Measurements from ENCODE around the gene NME3. TPM values are rescaled to one million over a fixed set of nuclear protein-coding genes. Genes with fewer than 3 reads are reported as not detected.

The NME3 gene
- total and polyA plus RNA-seq, 10 of the 15 experiments (the other 5 are each of a cell fraction or from before 2014, with no cell fraction given): 0.61 to 55.5 (median 26.5) TPM

DNA sequence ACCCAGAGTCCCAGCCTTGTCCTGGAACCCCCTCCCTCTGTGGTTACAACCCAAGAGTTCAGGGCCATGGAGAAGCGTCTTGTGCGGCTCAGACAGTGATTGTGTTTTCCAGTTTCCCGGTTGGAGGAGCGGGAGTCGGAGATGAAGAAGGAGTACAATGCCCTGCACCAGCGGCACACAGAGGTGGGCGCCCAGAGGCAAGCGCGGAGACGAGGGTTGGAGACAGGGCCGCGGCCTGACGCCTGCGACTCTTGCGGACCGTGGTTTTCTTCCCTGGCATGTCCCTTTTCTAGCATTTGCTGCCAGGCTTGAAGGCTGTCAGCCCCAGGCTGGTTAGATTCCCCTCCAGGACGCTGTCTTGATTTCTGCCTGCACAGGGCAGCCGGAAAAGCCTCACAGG is 42.3 kb downstream of the NME3 start (continued):
- TF ChIP-seq, protein P1, sequence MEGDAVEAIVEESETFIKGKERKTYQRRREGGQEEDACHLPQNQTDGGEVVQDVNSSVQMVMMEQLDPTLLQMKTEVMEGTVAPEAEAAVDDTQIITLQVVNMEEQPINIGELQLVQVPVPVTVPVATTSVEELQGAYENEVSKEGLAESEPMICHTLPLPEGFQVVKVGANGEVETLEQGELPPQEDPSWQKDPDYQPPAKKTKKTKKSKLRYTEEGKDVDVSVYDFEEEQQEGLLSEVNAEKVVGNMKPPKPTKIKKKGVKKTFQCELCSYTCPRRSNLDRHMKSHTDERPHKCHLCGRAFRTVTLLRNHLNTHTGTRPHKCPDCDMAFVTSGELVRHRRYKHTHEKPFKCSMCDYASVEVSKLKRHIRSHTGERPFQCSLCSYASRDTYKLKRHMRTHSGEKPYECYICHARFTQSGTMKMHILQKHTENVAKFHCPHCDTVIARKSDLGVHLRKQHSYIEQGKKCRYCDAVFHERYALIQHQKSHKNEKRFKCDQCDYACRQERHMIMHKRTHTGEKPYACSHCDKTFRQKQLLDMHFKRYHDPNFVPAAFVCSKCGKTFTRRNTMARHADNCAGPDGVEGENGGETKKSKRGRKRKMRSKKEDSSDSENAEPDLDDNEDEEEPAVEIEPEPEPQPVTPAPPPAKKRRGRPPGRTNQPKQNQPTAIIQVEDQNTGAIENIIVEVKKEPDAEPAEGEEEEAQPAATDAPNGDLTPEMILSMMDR (IDR thresholded peaks at IDR 0.05 in 2 of 3, conservative IDR thresholded peaks at IDR 0.05 in 1 of 3; ENCODE audit: control insufficient read depth in 2 of 3, extremely low read depth in 1 of 3, insufficient read depth in 1 of 3, low read depth in 3 of 3, low read length in 3 of 3): no peak
- TF ChIP-seq, protein P2, sequence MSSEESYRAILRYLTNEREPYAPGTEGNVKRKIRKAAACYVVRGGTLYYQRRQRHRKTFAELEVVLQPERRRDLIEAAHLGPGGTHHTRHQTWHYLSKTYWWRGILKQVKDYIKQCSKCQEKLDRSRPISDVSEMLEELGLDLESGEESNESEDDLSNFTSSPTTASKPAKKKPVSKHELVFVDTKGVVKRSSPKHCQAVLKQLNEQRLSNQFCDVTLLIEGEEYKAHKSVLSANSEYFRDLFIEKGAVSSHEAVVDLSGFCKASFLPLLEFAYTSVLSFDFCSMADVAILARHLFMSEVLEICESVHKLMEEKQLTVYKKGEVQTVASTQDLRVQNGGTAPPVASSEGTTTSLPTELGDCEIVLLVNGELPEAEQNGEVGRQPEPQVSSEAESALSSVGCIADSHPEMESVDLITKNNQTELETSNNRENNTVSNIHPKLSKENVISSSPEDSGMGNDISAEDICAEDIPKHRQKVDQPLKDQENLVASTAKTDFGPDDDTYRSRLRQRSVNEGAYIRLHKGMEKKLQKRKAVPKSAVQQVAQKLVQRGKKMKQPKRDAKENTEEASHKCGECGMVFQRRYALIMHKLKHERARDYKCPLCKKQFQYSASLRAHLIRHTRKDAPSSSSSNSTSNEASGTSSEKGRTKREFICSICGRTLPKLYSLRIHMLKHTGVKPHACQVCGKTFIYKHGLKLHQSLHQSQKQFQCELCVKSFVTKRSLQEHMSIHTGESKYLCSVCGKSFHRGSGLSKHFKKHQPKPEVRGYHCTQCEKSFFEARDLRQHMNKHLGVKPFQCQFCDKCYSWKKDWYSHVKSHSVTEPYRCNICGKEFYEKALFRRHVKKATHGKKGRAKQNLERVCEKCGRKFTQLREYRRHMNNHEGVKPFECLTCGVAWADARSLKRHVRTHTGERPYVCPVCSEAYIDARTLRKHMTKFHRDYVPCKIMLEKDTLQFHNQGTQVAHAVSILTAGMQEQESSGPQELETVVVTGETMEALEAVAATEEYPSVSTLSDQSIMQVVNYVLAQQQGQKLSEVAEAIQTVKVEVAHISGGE (CRISPR knock-in tag; IDR thresholded peaks at IDR 0.05): no peak

DNA sequence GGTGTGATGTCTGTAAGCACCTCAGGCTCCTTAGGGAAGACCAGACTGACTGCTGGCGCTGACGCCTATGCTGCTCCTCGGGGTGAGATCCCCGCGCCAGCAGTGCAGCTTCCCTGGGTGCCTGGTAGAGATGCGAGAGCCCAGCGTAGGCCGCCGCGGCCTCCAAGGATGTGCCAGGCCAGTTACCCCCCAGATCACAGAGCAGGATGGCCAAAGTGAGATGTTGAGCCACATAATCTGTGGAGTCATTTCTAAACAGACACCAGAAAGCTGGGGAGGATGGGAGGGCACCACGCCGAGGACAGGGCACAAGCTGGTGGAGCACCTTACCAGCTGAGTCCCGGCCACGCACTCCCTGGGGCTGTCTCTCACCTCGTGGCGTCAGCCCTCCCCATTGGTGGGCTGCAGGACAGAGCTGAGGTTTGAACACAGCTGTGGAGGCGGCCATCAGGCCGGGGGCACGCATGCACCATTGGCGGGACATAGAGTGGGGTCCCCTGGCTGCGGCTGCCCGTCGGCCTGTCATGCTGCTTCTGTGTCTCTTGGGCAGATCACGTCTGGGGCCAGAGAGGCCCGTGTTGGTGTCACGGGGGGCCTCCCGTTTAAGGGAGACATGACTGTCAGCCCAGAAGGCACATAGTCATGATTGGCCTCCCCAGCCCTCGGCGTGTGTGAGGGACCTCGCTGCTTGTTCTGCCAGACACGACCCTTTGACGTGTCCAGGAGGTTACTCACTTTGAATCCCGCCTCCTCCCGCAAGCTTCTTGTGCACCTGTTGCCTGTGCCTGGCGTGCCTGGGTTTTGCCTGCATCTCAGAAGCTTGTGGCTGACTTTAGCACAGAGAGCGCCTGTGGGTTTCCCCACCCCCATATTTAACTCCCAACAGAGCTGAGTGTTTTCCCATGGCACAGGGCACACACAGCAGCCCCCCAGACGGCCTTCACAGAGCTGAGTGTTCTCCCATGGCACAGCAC is 43.4 kb downstream of the NME3 start:
- H3K36me3 ChIP-seq (ENCODE audit: control insufficient read depth in 2 of 2, insufficient read depth in 2 of 2, low read length in 1 of 2): peaks cover 9 to 26% of the 10 kb centered on the region in 2 experiments
- no peak for FAIRE-seq
- no peak overlapping the region for H3K27ac ChIP-seq (ENCODE audit: control insufficient read depth, insufficient read depth)
- no peak overlapping the region for H3K4me2 ChIP-seq (ENCODE audit: control insufficient read depth, insufficient read depth)
- H4K20me1 ChIP-seq (ENCODE audit: control insufficient read depth, insufficient read depth): no peaks in the 10 kb centered on the region; the same call in 1 of the 2 replicates
- no peaks in the 10 kb centered on the region for H3K27me3 ChIP-seq (replicated peaks in 1 of 2; ENCODE audit: control insufficient read depth in 2 of 2, insufficient read depth in 2 of 2, low read length in 1 of 2)
- BruUV-seq (replicated peaks): no TSS peak
- ChIA-PET RAD21 (ENCODE audit: unreplicated experiment) (no interaction called here), POLR2A (no interaction called here), CTCF (no interaction called here), SMC1A (ENCODE audit: uncharacterized antibody, unreplicated experiment) (no interaction called here)
- WGBS (ENCODE audit: insufficient coverage, insufficient replicate concordance, low lambda C conversion rate, missing lambda C conversion rate): 91% methylated on average over 37 of the region's 37 CpGs
- H3K9ac ChIP-seq (ENCODE audit: control insufficient read depth, insufficient read depth, low read length): no peak overlapping the region
- peaks cover 6% of the 10 kb centered on the region for H3K4me1 ChIP-seq (ENCODE audit: control insufficient read depth, insufficient read depth, low read length)
- peaks cover 1% of the 10 kb centered on the region for H3K79me2 ChIP-seq (ENCODE audit: control insufficient read depth, insufficient read depth, low read length)
- H2AFZ ChIP-seq (ENCODE audit: control insufficient read depth, low read depth, low read length): no peak overlapping the region
- H3K4me3 ChIP-seq: no peak overlapping the region
- in situ Hi-C loops (cut with MboI) (no loop called here), intact Hi-C loops (cut with micrococcal nuclease; ENCODE audit: unreplicated experiment) (no loop called here)
- ATAC-seq: no peak
- no peaks in the 10 kb centered on the region for H3K9me3 ChIP-seq (replicated peaks; ENCODE audit: control insufficient read depth, insufficient read depth, low read length)
- no peak for TF ChIP-seq JUNB (IDR thresholded peaks at IDR 0.05)
- TF ChIP-seq PAX8 (IDR thresholded peaks at IDR 0.05): no peak
- TF ChIP-seq, protein P3, sequence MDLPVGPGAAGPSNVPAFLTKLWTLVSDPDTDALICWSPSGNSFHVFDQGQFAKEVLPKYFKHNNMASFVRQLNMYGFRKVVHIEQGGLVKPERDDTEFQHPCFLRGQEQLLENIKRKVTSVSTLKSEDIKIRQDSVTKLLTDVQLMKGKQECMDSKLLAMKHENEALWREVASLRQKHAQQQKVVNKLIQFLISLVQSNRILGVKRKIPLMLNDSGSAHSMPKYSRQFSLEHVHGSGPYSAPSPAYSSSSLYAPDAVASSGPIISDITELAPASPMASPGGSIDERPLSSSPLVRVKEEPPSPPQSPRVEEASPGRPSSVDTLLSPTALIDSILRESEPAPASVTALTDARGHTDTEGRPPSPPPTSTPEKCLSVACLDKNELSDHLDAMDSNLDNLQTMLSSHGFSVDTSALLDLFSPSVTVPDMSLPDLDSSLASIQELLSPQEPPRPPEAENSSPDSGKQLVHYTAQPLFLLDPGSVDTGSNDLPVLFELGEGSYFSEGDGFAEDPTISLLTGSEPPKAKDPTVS (IDR thresholded peaks at IDR 0.05; ENCODE audit: low read depth, low read length): no peak
- TF ChIP-seq, protein P4, sequence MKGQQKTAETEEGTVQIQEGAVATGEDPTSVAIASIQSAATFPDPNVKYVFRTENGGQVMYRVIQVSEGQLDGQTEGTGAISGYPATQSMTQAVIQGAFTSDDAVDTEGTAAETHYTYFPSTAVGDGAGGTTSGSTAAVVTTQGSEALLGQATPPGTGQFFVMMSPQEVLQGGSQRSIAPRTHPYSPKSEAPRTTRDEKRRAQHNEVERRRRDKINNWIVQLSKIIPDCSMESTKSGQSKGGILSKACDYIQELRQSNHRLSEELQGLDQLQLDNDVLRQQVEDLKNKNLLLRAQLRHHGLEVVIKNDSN (IDR thresholded peaks at IDR 0.05; ENCODE audit: borderline replicate concordance, extremely low read length, insufficient read depth, low read depth, low read length): no peak
- DNase-seq (ENCODE audit: low read depth, low spot score): no peak

All from GM12878 (cell line).